ENCODE results near the gene LRCH1. TPM values are rescaled to one million over a fixed set of nuclear protein-coding genes. Genes with fewer than 3 reads are reported as not detected.

The LRCH1 gene
- total RNA-seq, 4 donors from 2014 or later, result 5.0 to 20.4 (median 7.4) TPM

DNA sequence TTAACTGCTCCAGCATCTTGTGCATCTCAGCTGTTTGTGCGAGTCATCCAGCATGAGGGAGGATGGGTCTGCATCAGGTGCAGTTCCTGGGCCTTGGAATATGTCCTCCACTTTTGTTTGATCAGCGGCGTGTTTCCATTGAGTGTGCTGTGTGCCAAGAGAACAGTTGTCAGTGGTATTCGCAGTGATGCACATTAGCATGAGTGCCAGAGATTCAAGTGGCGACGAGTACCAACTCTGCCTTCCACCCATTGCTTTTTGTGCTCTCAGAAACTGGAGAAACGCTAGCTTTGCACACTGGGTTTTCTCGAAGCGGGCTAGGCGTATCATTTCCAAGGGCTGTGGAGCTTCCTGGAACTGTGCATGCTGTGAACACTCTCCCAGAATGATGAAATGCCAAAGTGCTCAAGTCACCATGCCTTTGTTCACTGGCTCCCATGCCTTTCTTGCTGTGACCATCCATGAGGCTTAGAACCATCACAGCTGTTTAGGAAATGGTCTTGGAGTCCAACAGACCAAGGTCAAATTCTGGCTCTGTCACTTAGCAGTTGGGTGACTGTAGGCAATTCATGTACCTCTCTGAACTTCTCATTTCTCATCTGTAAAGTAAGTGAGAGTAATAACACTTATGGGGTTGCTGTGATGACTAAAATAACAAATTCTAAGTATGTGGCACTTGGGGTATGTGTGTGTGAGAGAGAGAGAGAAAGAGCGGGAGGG, 18.4 kb downstream of the LRCH1 start:
- Histone ChIP-seq H3K9me3 (no peaks in the 10 kb centered on the region), H3K36me3 (no peaks in the 10 kb centered on the region), H3K27me3 (no peaks in the 10 kb centered on the region), H3K27ac (peak overlapping the region in 1 of 4 donors; percentile 42), H3K4me1 (peaks cover 5 to 37% (median 23%) of the 10 kb centered on the region in 3 donors), H3K4me3 (no peak overlapping the region)
- no peak for DNase-seq
- intact Hi-C loops (cut with DNase I), result no loop called here
- no peak for TF ChIP-seq POLR2A (IDR thresholded peaks at IDR 0.05)
- TF ChIP-seq, protein P1, sequence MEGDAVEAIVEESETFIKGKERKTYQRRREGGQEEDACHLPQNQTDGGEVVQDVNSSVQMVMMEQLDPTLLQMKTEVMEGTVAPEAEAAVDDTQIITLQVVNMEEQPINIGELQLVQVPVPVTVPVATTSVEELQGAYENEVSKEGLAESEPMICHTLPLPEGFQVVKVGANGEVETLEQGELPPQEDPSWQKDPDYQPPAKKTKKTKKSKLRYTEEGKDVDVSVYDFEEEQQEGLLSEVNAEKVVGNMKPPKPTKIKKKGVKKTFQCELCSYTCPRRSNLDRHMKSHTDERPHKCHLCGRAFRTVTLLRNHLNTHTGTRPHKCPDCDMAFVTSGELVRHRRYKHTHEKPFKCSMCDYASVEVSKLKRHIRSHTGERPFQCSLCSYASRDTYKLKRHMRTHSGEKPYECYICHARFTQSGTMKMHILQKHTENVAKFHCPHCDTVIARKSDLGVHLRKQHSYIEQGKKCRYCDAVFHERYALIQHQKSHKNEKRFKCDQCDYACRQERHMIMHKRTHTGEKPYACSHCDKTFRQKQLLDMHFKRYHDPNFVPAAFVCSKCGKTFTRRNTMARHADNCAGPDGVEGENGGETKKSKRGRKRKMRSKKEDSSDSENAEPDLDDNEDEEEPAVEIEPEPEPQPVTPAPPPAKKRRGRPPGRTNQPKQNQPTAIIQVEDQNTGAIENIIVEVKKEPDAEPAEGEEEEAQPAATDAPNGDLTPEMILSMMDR (IDR thresholded peaks at IDR 0.05), result no peak
- WGBS, 2 donors, result 52 to 66% methylated on average over 3 to 5 of the region's 11 CpGs

DNA sequence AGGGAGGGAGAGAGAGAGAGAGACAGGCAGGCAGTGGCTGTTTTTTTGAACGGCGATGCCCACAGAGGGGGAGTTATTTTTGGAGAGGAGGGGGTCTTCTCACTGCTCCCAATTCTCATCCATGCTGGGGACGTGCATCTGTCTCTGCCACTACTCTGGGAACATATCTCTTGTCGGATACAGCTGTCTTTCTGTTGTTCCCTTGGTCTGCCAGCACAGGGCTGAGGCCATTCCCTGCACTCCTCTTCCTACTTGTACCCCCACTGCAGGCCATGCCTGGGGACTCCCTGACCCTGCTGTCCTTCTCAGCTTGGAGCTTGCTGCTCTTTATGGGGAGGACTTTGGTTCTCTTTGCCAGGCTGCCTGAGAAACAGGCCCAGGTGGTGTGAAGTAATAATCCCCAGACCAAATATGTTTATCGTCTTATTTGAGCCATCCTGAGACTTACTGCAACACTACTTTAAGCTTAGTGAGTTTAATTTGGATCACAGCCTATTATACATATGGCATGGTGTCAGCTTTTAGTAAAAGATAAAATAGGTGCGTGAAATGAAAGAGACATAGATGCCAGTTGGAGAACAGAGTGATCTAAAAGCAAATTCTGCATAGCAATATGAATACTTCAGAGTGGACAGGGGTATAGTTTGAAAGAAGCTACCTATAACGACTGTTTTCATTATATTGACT, 19.1 kb downstream of the LRCH1 start:
- TF ChIP-seq POLR2A (IDR thresholded peaks at IDR 0.05), result no peak
- TF ChIP-seq, protein P1 (IDR thresholded peaks at IDR 0.05), result no peak
- H3K27me3 ChIP-seq, result no peaks in the 10 kb centered on the region
- intact Hi-C loops (cut with DNase I), result no loop called here
- H3K4me1 ChIP-seq, result peaks cover 5 to 41% (median 26%) of the 10 kb centered on the region in 3 donors
- H3K27ac ChIP-seq, result peak overlapping the region in 1 of 4 donors; percentile 42
- DNase-seq, result no peak
- no peaks in the 10 kb centered on the region for H3K36me3 ChIP-seq
- H3K4me3 ChIP-seq, result no peak overlapping the region
- no peaks in the 10 kb centered on the region for H3K9me3 ChIP-seq
- 54 to 58% methylated on average over 7 of the region's 7 CpGs for WGBS, 2 donors

DNA sequence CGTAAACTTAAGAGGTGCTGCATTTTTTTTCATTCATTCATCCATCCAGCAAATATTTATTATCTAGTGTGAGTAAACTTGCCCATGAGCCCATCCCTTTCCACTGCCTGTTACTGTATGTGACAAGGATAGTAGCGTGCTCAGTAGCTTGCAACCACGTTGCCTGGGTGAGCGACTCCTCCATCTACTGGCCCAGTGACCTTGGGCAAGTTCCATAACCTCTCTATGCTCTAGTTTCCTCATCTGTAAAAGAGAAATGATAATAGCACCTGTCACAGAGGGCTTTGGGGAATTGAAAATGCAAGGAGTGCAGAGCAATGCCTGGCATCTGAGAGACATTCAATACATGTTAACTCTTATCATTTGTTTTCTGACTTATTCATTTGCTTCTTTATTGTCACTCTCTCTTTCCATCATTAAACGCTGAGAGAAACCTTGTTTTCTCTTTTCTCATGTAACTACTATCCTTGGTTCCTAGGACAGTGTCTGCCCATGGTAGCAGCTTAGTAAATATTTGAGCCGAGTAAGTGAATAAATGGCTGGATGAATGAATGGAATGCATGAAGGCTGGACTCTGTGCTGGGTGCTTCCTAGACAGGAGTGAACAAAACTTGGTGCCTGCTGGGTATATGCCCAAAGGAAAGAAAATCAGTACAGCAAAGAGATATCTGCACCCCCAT, 19.9 kb downstream of the LRCH1 start:
- H3K9me3 ChIP-seq, result no peaks in the 10 kb centered on the region
- TF ChIP-seq, protein P1 (IDR thresholded peaks at IDR 0.05), result no peak
- no peak for TF ChIP-seq POLR2A (IDR thresholded peaks at IDR 0.05)
- peaks cover 5 to 49% (median 29%) of the 10 kb centered on the region in 3 donors for H3K4me1 ChIP-seq
- 94% methylated on average over 6 of the region's 6 CpGs for WGBS, 2 donors
- no peak overlapping the region for H3K4me3 ChIP-seq
- no peaks in the 10 kb centered on the region for H3K27me3 ChIP-seq
- intact Hi-C loops (cut with DNase I), result no loop called here
- no peaks in the 10 kb centered on the region for H3K36me3 ChIP-seq
- no peak overlapping the region for H3K27ac ChIP-seq
- no peak for DNase-seq

DNA sequence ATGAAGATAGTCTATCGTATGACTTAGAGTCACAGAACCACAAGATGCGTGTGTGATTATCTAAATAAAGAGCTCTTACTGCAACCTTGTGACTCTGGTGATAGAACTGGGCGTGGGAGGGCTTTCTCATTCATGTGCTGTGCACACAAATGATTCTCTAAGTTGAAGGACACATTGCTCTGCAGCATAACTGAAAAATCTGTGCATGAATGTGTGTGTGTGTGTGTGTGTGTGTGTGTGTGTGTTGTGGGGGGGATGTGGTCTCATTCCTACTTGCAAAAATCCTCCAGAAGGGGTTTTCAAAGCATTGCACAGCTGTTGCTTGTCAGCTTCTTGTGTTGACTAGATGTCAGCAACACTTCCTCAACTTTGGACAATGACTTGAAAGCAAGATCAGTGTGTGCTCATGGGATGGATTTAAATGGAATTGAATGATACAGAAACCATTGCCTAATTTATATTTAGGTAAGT, 22.4 kb downstream of the LRCH1 start:
- Histone ChIP-seq H3K27me3 (no peaks in the 10 kb centered on the region), H3K4me1 (peaks cover 5 to 74% (median 45%) of the 10 kb centered on the region in 3 donors), H3K36me3 (no peaks in the 10 kb centered on the region), H3K9me3 (no peaks in the 10 kb centered on the region), H3K27ac (peak overlapping the region in 3 of 4 donors; percentile 11 to 41 (median 28)), H3K4me3 (no peak overlapping the region)
- intact Hi-C loops (cut with DNase I), result no loop called here
- no peak for DNase-seq
- 57 to 77% methylated on average over 3 of the region's 3 CpGs for WGBS, 2 donors
- TF ChIP-seq, protein P1 (IDR thresholded peaks at IDR 0.05), result no peak
- no peak for TF ChIP-seq POLR2A (IDR thresholded peaks at IDR 0.05)
